Left renal cortex interstitium (tissue), 4 donors: ENCODE results near the gene CTNNA1. TPM values are rescaled to one million over a fixed set of nuclear protein-coding genes. Genes with fewer than 3 reads are reported as not detected.
"Not testable (repeated sequence)": the region's sequence is repeated elsewhere in the genome, so short reads cannot be mapped to it uniquely, and the experiment has no call there.

Source experiments
- DNase-seq, 4 donors: peaks; one replicate each; pipeline ENCODE4 v3.0.0-alpha.2; 2013; ENCODE audit warnings: low read depth in 4 of 4, low spot score in 2 of 4, missing footprints in 1 of 4
- polyA plus RNA-seq, 4 donors: library from polyadenylated mRNA; unstranded; fragments of 120-200 nt; gene quantifications; one replicate each; pipeline ENCODE4 v1.2.1, GENCODE V29; 2013; ENCODE audit not compliant: insufficient read length in 4 of 4

CTNNA1 gene
- polyA plus RNA-seq, 4 donors = 383 to 405 (median 391) TPM

DNA sequence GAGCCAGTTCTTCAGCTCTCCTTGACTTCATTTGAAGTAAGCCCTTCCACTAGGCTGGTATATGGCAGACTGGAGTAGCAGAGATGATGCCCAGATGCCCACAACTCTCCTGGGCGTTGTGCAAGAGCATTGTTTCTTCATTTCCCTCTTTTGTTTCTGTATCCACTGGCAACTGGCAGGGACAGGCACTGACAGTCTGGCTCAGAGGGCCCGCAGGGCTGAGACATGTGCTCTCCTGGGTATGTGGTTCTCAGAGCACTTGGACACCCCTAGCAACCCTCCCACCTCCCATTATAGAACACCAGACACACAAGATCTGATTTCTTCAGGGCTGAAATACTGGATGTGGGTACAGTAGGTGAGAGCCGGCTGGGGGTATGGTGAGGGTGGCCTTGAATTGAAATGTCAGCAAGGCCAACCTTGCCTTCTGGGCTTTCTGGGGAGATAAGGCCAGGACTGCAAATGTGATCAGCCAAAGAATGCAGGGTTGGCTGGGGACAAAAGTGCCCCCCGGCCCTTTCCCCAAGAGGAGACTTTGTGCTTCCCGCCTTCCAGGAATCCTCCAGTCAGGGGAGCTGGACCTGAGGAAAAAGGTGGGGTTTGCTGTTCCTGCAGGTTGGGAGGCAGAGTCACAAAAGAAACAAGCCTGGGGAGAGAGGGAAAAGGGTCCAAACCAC lies 28.6 kb upstream of the CTNNA1 start:
- DNase-seq = no peak

DNA sequence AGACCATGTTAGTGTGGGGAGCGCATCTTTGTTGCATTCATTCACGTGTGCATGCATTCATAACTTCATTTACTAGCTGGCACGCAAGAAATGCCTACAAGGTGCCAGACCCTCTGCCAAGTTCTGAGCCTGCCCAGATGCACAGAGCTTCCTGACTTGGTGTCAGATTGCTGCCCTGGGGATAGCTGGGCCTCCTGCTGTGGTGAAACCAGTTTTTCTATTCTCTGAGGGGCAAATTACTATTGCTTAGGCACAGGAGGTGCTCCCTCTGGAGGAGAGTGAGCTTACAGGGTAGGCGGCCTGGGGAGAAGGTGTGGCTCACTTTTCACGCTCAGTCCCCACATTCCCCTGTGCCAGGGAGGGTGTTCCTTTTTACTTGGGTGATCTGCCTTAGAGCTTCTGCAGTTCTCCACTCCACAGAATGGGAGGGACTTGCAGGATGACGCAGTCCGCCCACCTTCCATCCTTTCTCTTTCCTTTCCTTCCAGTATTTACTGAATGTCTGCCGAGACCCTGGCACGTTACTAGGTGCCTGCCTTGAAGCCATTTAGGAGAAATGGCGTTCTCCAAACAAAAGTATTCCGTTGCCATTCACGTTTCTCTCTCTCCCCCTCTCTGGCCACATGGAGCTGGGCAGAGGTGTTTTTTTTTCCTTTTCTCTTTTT lies 27.9 kb upstream of the CTNNA1 start:
- peak; percentile 25 to 60 (median 36) for DNase-seq

- no peak for DNase-seq
Measured at GRCh38 chr5:138725818-138726416, 27.3 kb upstream of the CTNNA1 start.

- DNase-seq = no peak
Measured at GRCh38 chr5:138726848-138727247, 26.4 kb upstream of the CTNNA1 start.

DNA sequence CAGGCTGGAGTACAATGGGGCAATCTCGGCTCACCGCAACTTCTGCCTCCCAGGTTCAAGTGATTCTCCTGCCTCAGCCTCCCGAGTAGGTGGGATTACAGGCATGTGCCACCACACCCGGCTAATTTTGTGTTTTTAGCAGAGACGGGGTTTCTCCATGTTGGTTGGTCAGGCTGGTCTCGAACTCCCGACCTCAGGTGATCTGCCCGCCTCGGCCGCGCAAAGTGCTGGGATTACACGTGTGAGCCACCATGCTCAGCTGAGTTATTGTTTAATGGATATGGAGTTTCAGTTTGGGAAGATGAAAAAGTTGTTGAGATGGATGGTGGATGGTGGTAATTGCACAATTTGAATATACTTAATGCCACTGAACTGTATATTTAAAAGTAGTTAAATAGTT lies 22.7 kb upstream of the CTNNA1 start:
- DNase-seq = not testable (repeated sequence)

- DNase-seq = no peak
Measured at GRCh38 chr5:138732466-138732865, 20.8 kb upstream of the CTNNA1 start.

DNA sequence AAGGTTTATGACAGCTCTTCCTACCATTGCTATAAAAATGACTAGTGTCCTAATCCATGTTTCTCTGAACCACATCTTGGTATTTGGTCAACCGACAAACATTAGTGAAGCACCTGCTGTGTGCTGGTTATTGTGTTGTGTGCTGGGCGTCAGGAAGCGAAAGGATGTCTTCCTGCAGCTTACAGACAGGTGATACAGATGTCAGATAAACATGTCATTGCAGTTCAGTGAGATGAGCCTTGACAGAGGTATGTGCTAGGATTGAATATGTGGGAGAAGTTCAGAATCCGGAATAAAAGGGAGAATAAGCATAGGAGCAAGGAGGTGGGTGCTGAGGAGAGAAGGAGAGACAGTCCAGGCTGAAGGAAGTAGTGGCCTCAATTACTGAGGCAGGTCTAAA lies 20.3 kb upstream of the CTNNA1 start:
- DNase-seq = no peak

DNA sequence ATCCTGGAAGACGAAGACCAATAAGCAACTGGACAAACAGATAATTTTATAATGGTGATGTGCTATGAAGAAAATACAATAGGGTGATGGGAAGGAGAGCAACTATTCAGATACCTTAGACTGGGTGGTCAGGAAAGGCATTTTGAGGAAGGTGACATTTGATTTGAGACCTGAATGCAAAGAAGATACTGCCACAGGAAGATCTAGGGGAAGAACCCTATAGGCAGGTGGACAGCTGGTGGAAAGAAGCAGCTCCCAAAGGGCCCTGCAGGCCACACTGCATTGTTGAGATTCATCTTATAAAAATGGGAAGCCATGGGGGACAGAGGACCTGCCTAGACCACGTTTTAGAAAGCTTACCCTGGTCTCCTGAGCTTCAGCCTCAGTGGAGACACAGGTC lies 19.7 kb upstream of the CTNNA1 start:
- DNase-seq = no peak

- DNase-seq = no peak
Measured at GRCh38 chr5:138736293-138736692, 16.9 kb upstream of the CTNNA1 start.

DNA sequence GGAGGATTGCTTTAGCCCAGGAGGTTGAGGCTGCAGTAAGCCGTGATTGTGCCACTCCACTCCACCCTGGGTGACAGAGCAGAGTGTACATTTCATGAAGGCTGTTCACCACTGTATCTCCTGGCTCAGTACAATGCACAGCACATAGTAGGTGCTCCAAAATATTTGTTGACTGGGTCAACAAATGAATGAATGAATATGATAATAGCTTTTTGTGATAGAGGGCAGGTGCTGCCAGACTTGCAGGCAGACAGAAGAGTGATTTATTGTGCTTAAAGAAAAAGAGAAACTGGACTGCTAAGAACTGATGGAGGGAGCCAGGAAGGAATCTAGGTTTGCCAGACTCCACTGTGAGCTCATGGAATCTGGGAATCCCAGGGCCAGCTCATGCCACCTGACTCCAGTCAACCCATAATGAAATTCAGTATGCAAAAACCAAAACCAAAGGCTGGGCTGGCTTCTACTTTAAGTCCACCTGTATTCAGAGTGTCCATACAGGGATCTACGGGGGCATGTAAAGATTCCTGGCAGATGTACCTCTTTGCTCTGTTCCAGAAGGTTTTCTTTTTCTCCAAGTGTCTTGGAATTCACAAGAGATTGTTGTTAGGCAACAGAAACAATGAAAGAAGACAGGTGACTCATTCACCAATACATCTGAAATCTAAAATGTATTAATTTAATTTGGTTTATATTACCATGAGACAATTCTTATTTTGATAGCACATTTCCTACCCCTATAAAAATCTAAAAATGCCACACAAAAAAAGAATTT lies 15.5 kb upstream of the CTNNA1 start:
- no peak for DNase-seq

DNA sequence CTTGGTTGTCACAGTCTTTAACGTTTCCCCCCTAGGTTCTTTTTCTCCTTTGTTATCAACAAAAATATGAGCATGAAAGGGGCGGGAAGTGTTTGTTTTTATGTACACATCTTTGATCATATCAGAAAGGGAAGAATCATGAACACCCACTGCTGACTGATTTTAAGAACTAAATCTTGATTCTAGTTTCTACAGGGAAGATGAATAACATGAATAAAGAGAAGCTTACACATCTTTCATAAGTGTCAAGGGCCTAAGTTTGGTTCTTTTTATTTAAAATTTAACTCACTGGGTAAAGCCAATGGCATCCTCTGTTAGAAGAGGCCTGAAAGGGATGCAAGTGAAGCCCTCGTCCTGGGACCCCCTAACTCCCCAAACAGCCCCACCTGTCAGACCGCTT lies 14.8 kb upstream of the CTNNA1 start:
- no peak for DNase-seq

DNA sequence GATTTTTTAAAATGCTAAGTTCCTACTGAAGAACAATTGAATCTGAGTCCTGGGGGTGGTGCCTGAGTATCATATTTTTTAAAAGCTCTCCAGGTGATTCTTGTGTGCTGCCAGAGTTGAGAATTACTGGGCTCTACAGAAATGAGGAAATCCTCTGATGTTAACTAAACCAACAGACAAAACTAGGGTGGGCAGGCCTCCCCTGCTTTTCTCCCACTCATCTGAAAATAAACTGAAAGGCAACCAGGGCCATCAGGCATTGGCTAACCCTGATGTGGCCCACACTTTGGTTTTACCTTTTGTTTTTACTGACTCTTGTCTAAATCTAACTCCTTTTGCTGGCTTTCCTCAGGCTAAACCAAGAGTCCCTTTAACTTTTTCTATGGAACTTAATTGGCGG lies 13.3 kb upstream of the CTNNA1 start:
- DNase-seq = no peak

GRCh38 chr5:138743484-138743883 lies 9.7 kb upstream of the CTNNA1 start:
- DNase-seq = no peak

DNA sequence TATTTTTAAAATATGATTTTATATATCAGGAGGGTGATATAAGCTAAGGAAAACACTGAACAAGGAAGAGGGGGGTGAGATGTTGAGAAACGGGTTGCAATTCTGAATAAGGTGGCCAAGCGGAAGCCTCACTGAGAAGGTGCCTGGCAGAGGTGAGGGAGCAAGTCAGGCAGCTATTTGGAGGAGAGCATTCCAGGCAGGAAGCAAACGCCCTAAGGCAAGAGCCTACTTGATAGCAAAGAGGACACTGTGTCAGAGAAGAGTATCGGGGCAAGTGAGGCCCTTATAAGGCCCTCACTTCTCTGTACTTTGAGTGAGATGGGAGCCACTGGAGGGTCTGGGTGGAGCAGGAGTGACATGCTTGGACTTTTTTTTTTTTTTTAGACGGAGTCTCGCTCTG lies 8.0 kb upstream of the CTNNA1 start:
- DNase-seq = no peak

DNA sequence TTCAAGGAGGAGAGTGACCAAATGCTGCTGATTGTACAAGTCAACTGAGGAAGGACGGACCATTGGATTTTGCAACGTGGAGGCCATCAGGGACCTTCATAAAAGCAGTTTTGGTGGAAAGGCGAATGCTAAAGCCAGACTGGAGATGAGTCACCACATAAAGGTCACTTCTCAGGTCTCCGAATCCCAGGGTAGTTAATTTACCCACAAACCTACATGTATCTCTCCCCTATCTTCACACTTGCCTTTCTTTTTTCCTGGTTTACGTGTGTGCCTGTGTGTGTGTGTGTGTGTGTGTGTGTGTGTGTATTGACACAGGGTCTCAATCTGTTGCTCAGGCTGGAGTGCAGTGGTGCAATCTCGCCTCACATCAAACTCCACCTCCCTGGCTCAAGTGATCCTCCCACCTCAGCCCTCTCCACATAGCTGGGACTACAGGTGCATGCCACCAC lies 4.6 kb upstream of the CTNNA1 start:
- DNase-seq = no peak

DNA sequence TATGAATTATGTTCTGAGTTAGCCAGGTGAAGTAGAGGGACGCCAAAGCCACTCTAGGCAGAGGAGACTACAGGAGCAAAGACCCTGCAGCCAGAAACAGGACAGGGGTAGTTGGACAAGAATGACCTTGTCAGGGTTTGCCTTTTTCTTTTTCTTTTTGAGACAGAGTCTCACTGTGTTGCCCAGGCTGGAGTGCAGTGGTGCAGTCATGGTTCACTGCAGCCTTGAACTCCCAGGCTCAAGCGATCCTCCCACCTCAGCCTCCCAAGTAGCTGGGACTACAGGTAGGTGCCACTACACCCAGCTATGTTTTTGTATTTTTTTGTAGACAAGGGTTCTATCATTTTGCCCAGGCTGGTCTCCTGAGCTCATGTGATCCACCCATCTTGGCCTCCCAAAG lies 1.9 kb upstream of the CTNNA1 start:
- DNase-seq = not testable (repeated sequence)

GRCh38 chr5:138752341-138752950 lies 779 bp upstream of the CTNNA1 start:
- no peak for DNase-seq

- DNase-seq = peak; percentile 69 to 81 (median 74)
Measured at GRCh38 chr5:138753794-138754698, 821 bp downstream of the CTNNA1 start.

GRCh38 chr5:138754699-138755057 lies 1.5 kb downstream of the CTNNA1 start:
- DNase-seq = no peak
